HL-60/S4 treated with retinoic acid at 250 ng/mL for 4 days and 3 days (cell line): ENCODE results near the gene MTNR1B.

Experiments used
- in situ Hi-C: fragments of 300-500 bp; cut with MboI; formaldehyde crosslinking; loops from 2 replicates; pipeline ENCODE4 v1.7.0; 2022; ENCODE audit warnings: low sequenced_read_pairs

The MTNR1B gene

GRCh38 chr11:93031386-93031785 lies 61.9 kb downstream of the MTNR1B start:
- in situ Hi-C loops, result no loop called here
